ENCODE data around the gene NCAPH2.

DNA sequence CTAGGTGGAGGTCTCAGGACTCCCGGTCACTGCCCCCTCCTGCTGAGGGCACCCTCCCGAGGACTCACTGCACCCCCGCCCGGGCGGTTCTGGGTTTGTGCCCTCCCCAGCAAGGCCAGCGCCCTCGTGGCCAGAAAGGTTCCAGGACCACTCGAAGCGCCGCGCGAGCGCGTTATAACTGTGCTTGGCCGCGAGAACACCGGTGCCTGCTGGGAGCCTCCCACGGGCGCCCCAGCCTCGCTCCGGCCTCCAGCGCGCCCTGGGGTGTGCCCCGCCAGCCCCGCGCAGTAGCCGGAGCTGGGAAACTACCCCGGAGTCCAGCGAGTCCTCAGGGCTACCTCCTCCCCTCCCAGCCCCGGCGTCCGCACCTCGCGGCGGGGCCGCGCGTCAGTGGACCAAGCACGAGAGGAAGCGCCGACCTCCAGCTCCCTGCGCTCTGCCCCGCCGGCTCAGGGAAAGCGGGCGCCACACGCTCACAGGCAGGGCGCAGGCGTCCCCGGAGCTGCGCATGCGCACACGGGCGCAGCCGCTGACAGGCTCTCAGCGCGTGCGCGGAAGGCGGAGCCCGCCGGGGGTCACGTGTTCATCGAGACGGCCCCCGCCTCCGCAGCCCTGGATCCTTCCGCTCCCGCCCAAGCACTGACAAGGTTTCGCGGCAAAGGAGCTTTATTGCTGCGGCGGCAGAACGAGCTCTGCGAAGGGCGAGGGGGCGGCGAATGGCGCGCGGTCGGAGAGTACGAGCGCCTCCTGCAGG lies 17.3 kb downstream of the NCAPH2 start, which contains the start of gene SCO2:
- TF ChIP-seq EZH2 (IDR thresholded peaks at IDR 0.05) (no peak), POLR2AphosphoS5 (IDR thresholded peaks at IDR 0.05; ENCODE audit: borderline replicate concordance, low read depth, low read length) (peak; percentile 92), FOXP2 (optimal IDR thresholded peaks at IDR 0.05; ENCODE audit: control extremely low read depth, extremely low read length, insufficient read depth) (no peak)

Data from SK-N-MC (cell line).